GM21786 (cell line): ENCODE data around the gene ZBTB17.
"Not testable (repeated sequence)": the region's sequence is repeated elsewhere in the genome, so short reads cannot be mapped to it uniquely, and the experiment has no call there.

ENCODE experiments used
- ATAC-seq: cut with Tn5 transposase; IDR thresholded peaks from one replicate; pipeline ENCODE4 v1.9.1; 2021; ENCODE audit not compliant: unreplicated experiment

Gene ZBTB17

DNA sequence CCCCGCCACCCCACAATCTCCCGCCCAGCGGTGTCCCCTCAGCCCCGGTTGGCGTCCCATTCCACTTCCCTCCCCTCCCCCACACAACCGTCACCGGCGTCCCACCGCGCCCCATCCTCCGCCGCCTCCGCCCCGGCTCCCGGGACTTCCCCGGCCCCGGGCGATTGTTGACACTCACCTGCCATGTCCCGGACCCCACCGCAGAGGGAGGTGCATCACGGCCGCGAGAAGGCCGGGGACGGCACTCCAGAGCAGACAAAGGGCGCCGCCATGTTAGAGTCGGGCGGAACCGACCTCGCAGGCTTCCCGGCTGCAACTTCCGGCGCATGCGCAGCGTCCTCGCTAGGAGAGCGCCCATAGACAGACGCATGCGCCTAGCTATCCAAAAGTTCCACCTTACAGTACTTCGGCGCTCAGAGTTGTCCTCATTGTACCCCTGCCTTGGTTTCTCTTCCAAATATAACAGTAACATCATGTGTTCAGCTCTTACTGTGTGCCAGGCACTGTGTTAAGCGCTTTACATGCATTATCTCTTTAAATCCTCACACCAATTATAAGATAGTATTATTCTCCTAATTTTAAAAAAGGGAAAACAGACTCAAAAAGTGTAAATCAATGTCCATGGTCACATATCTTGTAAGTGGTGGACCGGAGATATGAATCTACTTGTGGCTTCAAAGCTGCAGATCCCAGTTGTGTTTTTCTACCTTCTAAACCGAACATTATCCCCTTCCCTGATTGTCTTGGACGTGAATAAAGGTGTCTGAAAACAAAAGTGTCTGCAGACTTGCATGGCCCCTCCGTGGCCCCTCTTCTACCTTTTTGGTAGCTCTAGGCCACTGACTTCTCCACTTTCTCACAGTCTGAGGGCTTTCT lies at the start of gene ZBTB17:
ZBTB17 (minus strand) TSS at position 297 of the 876 bp plus-strand sequence. CDS start 27,606 bp downstream, outside the sequence.
- peak; percentile 70 for ATAC-seq

DNA sequence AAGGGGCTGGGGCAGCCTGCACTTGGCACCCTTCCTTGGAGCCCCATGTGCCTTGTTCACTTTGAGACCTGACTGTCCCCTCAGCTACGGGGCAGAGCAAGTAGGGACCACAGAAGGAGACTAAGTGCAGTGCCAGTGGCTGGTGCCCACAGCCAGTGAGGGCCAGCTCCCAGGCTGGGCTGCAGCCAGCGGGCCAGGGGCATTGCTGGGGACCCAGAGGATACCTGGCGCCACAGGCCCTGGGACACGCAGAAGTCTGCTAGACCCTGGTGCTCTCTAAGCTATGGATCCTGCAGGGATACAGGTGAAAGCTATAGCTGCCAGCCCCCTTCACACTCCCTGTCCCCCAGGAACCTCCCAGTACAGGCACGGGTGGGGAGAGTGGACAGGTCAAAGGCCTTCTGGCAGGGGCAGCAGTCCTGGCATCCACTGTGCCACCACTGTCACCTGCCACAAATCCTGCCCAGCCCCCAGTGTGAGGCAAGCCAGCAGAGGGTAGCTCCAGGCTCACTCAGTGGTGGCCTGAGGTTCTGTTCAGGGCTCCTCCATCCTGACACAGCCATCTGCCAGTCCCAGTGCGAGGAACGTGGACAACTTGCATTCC lies 47.3 kb upstream of the ZBTB17 start:
- ATAC-seq = no peak

DNA sequence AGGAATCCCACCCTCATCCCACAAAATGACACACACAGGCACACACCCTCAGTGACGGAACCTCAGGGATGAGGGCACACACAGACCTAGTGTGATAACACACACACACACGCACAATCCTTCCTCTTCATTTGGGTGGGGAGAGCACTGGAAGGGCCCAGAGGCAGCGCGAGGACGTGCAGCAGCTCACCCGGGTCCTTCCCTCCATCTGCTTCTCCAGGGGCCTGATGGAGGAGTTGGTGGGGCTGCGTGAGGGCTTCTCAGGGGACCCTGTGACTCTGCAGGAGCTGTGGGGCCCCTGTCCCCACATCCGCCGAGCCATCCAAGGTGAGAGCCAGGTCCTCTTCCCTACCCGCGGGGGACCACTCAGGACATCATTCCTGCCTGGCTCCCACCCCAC lies 46.5 kb upstream of the ZBTB17 start:
- ATAC-seq = no peak

DNA sequence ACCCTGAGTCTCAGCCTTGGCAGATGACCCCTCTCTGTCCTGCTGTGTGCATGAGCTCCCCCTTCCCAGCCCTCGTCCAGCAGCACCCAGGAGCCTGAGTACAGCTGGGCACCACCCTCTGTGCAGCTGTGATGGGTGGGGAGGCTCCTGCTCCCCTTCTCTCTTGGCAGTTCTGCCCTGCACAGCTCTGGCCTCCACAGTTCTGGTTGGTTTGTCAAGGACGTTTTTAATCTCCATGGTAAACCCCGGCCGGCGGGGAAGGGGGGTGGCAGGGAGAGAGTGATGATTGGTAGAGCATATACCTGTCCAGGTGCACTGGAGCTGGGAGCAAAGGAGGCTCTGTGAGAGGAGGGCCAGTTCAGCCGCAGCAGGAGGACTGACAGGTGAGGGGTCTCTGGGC lies 45.8 kb upstream of the ZBTB17 start, which contains the start of gene CLCNKA:
CLCNKA (plus strand) TSS at position 356 of the 400 bp plus-strand sequence. CDS start 584 bp downstream, outside the sequence.
- no peak for ATAC-seq

DNA sequence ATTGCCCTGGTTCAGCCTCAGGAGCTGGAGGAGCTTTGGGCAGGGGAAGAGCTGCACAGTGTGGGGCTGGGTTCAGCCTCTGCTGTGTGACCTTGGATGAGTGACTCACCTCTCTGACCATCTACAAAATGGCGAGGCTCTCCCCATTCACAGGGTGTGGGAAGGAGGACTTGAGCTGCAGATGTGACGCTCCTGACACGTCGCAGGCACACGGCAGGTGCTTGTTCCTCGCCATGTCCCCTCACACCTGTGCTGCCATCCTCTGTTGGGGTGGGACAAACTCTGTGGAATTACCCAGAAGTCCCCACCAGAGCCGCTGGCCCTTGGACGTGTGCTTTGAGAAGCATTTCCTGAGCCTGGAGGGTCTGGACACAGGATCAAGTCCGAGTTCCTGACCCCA lies 45.0 kb upstream of the ZBTB17 start:
- ATAC-seq = not testable (repeated sequence)

DNA sequence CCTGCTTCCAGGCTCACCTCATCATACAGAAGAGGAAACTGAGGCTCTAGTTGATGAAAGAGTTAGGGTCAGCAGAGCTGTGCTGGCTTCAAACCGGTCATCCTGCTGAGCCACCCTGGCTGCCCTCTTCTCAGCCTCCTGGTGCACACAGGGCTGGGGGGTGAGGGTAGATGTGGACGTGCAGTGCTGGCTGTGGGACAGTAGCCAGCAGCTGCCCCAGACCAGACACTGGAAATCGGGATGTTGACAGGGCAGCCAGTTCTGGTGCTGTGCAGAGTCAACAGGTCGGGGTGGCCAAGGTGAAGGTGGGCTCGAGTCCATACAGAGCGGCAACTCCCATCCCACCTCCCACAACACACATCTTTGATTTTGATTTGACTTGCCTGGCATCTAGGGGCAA lies 44.4 kb upstream of the ZBTB17 start:
- ATAC-seq = no peak

DNA sequence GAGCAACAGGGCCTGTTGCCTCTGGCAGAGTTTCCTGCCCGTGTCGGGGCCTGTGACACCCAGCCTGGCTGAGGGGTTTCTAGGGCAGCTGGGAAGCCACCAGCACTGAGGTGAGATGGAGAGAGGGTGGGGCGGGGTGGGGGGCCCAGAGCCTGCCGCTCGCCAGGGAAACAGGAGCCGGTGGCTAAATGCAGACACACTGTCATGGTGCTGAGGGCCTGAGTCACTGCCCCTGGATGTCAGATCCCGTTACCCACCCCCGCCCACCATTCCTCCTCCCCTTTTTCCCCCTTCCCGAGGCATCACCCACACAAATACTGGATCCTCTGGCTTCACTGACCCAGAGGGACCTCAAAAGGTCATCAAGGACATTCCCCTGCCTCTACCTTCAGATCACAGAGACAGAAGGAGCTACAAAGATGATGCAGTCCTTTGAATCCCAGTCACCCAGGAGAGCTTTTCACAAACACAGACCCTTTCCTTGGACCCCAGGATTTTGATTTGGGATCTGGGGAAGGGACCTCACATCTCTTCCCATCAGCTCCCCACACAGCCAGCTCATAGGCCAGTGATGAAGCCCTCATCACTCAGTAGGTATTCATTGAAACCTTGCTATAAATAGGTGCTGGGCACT lies 43.9 kb upstream of the ZBTB17 start:
- no peak for ATAC-seq

DNA sequence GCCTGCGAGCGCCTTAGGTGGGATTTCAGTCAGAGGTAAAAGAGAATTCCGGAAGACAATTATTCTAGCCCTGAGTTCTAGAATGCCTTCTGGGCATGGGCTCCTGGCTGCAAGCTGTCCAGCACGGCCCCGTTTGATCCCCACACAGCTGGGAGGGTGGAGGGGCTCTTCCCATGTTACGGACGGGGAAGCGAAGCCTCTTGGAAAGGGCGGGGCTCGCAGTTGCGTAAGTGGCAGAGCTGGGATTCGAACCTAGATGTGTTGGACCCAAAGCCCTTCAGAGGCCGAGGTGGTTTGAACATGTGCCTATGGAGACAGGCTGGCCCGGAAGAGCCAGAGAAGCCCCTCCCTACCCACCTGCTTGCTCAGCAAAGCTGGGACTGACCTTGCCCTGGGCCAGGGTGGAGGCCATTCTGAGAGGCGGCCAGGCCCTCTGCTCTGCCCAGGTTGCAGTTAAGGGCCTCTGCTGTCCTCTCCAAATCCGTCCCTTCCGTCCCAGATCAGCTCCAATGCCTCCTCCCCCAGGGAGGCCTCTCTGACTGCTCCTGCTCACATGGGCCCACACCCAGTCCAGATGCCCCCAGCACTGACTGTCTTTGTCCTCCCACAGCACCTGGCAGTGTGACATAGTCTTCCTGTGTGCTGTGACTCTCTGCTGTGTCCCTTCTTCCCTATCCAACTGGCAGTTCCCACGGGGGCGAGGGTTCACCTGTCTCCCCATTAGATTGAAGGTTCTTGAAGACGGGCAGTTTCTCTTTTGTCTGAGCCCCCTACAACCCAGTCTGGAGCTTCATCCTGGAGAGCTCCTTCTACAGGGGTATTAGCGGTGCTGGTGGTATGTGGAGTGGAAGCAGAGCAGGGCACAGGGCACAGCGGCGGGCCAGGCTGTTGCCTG lies 43.1 kb upstream of the ZBTB17 start:
- no peak for ATAC-seq

DNA sequence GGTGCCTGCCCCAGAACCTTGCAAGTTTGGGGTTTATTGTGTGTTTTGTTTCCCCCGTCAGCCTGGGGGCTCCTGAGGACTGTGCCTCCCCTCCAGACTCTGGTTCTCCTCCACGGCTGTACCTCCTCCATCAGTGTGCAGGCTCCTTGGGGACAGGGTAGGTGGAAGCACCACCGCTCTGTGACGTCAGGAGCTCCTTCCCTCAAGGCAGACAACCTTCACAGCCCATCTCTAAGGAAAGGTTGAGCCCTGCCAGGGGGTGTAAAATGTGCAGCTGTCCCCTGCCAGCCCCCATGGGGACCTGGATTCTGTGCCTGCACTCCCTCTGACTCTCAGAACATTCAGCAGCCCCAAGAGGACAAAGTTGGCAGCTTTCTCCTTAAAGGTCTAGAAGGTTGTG lies 42.4 kb upstream of the ZBTB17 start:
- no peak for ATAC-seq

DNA sequence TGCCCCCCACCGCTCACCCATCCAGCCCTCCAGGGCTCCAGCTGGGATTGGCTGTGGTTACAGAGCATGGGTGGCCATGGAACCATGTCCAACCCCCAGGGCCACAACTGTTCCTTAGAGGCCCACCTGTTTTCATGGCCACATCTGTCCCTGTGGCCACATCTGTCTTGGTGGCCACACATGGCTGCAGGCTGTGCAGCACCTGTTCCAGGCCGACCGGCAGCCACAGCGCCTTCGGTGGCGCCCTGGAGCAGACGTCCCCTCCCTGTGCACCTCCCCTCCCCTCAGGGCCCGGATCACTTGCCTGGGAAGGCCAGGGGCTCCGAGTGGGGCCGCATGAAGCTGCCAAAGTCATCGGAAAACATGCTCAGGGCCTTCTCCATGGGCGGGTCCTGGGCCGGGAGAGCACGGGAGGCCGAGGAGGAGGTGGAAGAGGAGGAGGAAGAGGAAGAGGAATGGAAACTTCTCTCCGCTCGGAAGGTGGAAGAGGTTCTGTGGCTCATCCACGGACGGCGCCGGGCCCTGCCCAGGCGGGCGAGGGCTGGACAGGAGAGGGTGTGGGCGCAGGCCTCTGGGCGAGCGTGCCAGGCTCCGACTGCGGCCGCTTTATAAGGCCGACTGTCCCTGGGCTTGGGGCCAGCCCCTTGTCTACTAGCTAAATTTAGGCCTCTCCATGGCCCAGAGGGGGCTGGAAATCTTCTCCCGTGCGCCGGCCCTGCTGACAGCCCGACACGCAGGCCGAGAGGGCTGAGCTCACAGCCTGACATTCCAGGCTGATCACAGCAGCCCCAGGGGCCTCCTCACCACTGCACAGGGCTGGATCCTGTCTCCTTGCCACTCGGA lies 41.8 kb upstream of the ZBTB17 start, which contains the start of gene HSPB7:
HSPB7 (minus strand) TSS at position 583 of the 843 bp plus-strand sequence; CDS start at position 503, 80 bp downstream.
- ATAC-seq = no peak

DNA sequence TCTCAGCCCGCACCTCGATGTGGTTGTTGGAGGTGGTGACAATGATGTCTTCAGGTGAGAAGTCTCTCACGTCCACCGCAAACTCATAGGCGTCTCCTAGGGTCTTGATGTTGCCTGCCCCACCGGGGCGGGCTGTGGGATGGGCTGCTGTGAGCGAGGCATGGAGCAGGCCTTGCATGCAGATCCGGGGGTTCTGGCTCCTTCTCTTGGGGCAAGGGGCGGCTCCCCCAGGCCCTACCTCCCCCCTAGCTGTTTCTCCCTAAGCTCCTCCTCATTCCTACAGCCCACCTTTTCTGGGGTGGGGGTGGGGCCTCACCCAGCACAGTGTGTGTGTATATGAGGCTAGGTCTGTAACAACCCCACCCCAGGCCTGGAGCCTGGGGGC lies 41.2 kb upstream of the ZBTB17 start:
- ATAC-seq = no peak

DNA sequence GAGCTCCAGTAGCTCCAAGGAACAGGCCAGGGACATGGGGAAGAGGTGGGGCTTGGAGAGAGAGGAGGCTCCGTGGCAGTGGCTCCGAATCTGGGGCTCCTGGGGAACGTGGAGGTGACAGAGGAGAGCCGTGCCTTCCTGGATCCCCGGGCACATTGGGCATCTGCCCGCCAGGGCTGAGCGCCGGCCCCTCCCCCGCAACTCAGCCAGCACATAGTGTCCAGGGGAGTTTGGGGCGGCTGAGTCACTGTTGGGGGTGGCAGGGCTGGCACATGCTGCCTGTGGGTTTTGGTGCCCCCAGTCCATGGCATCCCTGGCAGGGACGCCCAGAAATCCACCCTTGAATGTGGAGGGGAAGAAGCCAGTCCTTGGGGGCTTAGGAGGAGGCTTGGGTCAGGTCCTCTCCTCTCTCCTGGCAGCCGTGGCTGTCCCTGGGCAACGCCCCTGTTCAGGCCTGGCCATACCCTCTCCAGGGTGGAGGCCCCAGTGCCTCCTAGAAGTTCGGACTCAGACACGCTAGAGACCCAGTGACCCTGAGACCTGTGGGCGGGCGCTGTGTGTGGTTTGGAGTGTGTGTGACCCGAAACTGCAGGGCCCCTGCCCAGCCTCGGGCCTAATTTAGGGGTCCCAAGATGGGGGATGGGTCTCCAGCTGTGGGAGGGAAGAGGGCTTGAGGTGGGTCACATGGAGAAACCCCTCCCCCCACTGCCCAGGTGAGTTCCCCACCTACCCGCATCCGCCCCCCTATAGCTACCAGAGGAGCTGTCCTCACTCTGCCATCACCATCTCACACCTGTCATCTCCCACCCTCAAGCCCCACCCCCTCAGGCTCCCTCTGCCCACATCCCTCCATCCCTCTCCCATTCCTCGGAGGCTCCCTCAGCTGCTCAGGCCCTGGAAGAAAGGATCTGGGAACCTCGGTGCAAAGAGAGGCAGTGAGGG lies 40.3 kb upstream of the ZBTB17 start:
- ATAC-seq = no peak

DNA sequence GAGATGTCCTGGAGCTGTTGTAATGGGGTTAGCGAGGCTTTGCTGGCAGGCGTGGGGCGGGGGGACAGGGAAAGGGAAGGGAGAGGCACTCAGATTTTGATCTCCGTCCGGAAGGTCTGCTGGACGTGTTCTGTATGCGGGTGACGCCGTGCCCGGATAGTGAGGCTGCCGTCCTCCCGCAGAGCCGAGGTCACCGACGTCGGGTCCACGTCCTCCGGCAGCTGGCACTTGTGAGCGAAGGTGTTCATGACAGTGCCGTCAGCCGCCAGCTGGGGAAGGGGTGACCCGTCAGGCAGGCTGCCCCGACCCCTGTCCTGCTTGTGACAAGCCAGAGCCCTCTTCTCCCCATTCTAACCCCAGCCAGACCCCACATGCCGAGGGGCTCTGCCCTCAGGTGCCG lies 39.6 kb upstream of the ZBTB17 start:
- ATAC-seq = no peak

DNA sequence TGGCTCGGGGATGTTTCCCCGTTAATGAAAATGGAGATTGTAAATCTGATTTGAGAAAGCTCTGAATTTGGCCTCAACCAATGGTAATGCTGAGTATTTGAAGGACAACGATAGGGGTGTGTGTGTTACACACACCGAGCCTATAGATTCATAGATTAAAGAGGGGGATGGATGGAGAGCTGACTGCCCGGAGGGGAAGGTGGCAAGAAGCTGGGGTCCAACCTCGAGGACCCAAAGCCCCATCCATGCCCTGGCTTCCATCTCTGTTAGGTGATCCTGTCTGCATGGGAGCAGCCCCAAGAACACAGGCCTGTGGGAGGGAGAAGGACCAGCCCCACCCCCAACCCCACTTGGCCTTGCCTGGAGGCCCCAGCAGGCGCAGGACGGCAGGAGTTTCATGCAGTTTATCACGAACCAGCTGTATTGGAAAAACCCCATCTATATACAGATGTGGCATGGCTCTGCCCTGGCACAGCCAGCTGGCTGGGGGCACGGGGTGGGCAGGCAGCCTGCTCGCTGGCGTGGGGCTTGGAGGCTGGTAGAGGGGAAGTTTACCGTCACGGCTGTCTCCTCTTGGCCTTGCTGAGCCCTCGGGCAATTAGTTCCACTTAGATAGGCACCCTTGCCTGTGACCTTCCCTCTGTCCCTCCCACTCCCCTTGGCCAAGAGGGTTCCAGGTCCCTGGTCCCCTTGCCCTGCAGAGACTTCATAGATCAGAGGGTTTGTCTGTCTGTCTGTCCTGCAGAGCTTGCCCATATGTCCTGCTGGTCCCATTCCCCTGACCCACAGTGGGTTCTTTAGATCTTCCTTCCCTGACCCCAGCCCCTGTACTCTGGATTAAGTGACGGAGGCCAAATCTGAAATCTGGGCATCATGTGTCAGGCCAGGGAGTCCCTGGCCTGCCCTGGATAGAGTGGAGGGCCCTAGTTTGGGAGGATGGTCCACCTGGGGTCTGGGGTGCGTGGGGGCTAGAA lies 38.9 kb upstream of the ZBTB17 start:
- ATAC-seq = no peak

DNA sequence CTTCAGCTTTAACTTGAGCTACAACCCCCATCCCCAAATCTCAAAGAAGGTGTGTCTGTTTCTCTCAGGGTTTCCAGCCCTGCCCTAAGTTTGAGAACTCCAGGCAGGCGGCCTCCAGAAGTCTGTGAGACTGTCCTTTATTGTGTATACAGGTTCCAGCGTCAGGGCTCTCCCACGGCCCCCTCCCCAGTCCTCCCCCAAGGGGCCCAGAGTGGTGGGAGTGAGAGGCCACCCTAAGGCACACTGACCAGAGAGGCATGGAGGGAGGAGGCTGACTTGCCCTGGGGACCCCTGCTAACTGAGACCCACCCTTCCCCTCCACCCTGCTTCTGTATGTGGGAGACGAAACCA lies 38.0 kb upstream of the ZBTB17 start:
- no peak for ATAC-seq

DNA sequence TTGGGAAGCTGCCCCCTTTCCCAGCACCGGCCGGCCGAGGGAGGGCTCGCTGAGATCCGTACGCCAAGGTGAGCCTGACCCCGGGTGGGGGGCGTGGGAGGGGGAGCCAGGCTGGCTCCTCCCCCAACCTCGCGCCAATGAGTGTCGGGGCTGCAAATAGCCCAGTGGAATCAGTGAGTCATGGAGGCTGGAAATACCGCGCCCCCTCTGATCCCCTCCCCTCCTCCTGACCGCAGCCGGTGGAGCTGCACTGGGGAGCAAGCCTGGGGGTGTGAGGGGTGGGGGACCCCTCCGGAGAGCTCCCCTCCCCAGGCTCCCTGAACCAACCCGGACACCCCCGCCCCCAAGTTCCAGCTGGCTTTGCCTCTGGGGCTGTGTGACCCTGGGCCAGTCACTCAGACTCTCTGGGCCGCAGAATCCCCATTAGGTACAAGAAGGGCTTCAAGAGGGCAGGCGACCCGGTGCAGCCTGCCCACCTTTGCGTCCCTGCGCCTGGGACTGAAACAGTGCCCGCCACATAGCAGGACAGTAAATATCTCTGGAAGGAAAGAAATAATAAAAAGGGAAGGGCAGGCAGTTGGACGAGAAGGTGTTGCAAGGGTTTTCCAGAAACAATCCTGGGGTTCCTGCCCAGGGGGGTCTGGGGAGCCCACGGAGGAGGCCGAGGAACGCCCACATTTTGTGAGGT lies 37.5 kb upstream of the ZBTB17 start:
- no peak for ATAC-seq

DNA sequence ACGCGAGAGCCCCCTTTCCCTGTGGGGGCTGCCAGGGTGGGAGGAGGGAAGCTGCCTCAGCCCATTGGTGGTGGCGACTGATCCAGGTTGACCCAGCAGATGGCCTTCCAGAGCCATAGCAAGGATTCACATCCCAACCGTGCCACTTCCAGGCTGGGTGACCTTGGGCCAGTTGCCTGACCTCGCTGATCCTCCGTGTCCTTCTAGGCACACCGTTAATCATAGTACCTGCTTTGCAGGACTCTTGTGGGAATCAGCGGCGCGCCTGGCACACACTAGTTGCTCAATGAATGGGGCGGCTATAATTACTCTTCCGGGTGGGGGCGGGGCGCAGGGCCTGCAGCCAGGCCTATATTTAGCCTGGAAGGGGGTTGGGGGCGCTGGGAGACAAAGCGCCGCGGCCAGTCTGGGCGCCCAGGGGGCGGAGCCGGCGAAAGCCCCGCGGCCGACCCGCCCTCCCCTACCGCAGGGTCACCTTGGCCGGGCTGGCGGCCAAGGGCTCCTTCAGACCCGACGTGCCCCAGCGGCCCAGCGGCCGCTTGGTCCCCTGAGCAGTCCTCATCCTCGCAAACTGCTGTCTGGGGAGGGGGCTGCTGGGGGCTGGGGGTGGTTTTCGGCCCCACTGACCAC lies 36.8 kb upstream of the ZBTB17 start:
- no peak for ATAC-seq
